Amniotic epithelial cell (primary cell): Measurements from ENCODE around the gene ABR.

Experiments used
- DNase-seq: peaks from one replicate; pipeline ENCODE4 v3.0.0-alpha.2; 2010; ENCODE audit warnings: low read depth

ABR gene

DNA sequence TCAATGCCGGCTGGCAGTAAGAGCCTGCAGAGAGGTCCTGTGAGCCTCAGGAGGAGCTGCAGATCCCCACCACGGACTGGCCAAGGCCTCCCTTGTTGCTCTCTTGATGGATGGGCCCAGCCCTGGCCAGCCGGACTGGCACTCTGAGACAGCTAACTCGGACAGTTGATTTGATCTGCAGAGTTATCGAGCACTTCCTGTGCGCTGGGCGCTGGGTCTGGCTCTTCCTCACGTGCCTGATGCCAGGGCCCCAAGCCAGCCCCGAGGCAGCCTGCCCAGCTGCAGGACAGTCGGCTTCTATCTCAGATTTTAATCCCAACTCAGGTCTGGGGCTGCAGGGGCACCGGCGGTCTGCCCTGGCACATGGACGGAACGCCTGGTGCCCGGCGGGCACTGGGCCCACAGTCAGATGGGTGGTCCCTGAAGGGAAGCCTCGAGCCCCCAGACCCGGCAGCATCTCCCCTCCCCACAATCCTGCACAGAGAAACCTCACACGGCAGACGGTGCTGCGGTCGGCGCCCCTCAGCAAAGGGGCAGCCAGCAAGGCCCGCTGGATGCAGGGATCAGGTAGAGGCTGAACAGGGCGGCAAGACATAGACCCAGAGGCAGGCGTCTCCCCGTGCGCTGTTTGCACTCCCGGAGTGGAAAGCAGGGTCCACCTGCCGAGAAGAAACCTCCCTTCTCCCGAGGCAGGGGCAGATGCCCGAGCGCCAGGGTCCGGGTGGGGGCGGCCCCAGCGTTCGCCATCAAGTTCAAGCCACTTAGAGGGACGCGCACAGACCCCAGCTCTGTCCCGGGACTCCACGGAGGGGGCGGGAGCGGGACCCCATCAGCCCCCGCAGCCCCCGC lies 148.9 kb downstream of the ABR start:
- no peak for DNase-seq

- DNase-seq: no peak
Measured at GRCh38 chr17:1029922-1030644, 149.7 kb downstream of the ABR start.

- DNase-seq: peak; percentile 63
Measured at GRCh38 chr17:1029196-1029921, 150.4 kb downstream of the ABR start.

DNA sequence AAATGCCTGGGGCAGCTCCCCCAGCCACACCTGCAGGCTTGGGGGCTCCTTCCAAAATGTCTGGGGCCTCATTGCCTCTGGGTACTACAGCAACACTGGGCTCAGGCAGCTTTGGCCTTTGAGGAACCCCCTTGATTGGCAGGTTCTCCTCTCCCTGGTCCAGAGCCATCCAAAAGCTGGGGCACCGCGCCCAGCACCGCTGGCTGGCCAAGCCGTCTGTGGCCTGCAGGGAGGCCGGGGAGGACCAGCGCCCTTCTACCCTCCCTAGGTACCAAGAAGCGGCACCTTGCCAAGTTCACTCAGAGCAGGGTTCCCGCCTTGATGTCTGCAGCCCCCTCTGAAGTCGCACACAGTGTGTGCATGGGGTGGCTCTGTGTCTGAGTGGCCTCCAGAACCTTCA lies 152.7 kb downstream of the ABR start:
- DNase-seq: no peak

GRCh38 chr17:1026599-1026975 lies 153.2 kb downstream of the ABR start:
- no peak for DNase-seq

GRCh38 chr17:1025733-1026598 lies 153.8 kb downstream of the ABR start:
- DNase-seq: no peak

- DNase-seq: no peak
Measured at GRCh38 chr17:1024076-1024475, 155.7 kb downstream of the ABR start.

DNA sequence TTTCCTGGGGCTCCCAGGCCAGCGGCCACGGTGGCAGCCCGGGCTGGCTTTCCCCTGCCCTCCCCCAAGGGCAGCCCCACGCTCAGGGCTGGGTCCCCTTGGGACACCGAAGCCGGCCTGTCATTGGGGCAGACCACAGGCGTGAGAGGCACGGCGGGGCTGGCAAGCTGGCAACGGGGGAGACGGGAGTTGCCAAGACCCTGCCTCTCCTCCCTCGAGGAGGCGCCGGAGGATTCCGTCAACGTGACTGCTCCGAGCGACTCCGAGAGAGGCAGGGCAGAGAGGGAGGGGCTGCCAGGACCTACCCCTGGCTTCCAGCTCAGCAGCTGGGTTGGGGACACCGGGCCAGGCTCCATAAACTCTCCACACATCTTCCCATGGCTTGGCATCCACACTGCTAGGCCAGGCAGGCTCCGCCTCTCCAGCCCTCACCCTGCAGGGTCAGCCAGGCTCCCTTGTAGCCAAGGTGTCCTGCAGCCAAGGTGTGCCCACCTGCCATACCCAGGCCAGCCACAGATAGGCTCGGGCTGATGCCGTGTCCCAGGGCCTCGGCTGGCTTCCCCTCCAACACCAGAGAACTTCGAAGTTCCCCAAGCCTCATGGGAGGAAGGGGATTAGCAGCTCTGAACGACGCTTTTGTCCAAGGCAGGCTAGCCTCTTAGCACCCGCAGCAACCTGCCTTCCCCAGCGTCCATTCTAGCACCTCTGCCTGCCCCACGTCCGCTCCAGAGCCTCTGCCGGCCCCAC lies 157.3 kb downstream of the ABR start:
- DNase-seq: no peak

- no peak for DNase-seq
Measured at GRCh38 chr17:1021147-1021546, 158.6 kb downstream of the ABR start.

- DNase-seq: no peak
Measured at GRCh38 chr17:1019451-1019850, 160.3 kb downstream of the ABR start.

GRCh38 chr17:1018547-1018946 lies 161.2 kb downstream of the ABR start:
- peak; percentile 82 for DNase-seq

GRCh38 chr17:1013729-1014090 lies 166.1 kb downstream of the ABR start:
- no peak for DNase-seq

DNA sequence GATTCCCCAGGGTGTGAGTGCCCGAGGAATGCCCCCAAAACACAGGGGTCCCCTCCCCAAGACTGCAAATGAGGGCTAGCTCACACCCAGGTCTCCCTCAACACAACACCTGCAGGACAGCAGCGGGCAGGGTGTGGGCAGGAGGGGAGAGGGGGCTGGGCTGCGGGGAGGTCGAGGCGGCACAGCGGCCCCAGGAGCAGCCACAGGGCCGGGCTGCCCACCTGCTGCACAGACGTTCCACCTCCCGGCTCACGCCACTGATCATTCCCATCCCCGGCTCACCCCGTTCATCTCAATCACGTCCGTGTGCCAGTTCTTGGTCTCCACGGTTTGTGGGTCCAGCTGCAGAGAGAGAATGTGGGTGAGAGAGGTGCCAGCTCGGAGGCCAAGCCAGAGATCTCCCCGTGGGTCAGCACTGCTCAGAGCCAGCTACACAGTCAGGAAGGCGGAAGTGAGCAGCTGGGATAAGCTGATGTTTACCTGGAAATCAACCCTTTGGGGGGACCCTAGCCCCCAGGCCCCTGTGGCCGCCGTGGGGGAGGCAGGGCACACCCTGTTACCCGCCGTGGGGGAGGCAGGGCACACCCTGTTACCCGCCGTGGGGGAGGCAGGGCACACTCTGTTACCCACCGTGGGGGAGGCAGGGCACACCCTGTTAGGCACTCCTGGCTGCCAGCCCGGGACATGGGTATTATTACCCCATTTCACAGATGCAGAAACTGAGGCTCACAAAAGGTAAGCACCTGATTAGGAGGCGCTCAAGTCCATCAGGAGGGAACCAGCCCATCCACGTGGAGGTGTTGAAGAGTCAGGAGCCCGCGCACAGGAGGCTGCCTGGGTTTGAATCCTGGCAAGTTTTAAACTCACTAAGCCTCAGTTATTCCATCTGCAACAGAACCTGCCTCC lies 166.7 kb downstream of the ABR start:
- no peak for DNase-seq

- no peak for DNase-seq
Measured at GRCh38 chr17:1011760-1012735, 167.7 kb downstream of the ABR start.

DNA sequence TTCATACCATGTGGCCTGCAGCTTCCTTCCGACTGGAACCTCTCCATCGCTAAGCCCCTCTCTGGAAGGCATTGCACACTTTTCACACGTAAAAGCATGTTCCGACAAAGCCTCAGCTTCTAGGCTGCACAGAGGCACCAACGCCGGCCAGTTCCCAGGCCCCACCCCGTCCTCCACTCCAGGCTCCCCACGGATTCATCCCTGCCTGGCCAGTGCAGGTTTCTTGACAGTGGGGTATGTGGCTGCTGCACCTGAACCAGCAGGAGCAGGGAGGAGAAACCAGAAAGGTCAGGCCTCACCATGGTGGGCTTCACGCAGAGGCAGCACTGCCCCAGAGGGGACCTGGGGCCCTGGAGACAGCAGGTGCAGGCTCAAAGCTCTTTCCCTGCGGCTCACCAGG lies 168.6 kb downstream of the ABR start:
- DNase-seq: no peak

DNA sequence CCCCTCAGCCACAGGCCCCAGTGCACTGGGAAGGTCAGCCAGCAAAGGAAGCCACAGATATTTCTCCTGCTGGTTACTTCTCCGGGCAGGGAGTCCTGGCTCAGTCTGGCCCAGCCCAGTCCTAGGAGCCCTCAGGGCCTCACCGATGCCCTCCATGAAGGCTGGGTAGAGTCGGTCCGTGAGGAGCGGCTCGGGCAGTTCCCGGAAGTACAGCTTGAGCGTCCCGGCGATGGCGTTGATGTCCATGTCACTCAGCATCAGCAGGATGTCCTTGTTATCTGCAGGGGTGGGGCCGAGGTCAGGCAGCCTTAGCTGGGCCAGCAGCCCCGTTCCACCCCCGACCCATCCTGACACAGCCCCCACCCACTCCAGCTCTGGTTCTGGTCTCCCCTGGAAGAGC lies 169.2 kb downstream of the ABR start:
- DNase-seq: no peak

- no peak for DNase-seq
Measured at GRCh38 chr17:1010086-1010450, 169.7 kb downstream of the ABR start.

GRCh38 chr17:1009229-1010085 lies 170.3 kb downstream of the ABR start:
- no peak for DNase-seq
